Activated T-helper 1 cell treated with Interleukin-2 at 50 U/mL for 16 hours (primary cell): ENCODE results near the gene BTRC.

ENCODE experiments used
- DNase-seq: peaks from one replicate; pipeline ENCODE4 v3.0.0-alpha.2; 2020; ENCODE audit warnings: low read depth

Gene BTRC

GRCh38 chr10:101485681-101486554 lies 132.0 kb downstream of the BTRC start:
- DNase-seq: no peak

DNA sequence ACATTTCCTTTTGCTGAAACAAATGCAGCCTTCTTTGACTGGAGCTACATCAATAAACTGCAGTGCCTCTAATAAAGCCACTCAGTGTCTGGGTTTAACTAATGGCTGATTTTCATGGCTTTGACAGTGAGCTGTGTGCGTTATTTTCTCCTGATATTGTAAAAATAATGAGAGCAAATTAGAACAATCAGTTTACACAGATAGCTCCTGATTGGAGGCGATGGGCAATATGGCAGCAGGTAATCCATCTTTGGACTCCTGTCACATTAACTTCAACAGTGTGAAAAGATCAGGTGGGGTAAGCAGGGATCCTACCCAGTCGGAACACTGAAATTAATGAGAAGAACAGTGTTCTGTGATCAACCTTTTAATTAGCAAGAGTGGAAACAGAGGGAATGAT lies 133.4 kb downstream of the BTRC start:
- no peak for DNase-seq

DNA sequence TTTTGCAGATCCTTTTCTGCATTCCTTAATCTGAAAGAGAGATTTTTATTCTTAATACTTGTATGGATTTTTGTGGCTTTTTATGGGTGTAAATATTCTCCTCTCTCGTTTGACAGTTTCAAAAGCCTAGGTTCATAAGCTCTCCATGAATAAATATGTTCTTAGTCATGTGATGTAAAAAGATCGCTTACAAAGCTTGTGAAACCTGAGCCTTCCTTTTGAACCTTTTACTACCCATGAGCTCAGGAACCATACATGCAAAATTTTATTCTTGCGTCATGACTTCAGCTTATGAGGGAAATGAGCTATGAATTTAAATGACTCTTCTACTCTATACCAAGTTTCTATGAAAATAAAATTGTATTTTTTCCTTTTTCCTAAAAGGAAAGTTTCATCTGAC lies 135.4 kb downstream of the BTRC start:
- DNase-seq: no peak

GRCh38 chr10:101490026-101490425 lies 136.1 kb downstream of the BTRC start:
- no peak for DNase-seq

DNA sequence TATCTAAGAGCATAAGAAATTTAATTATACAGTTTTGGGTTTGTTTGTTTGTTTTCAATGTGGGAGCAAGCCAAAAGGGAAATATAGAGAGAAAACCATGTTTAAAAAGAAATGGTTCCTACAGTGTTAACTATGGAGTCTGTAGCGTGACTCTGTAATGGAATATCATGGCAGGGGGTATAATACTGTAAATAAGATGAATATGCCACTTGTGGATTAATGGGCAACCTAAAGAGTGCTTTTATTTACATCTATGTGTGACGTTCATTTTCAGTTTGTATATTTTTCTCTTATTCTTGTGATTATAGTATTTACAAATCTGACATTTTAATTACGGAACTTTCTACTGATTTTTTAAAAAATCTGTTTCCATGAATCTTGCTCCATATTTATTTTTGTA lies 138.2 kb downstream of the BTRC start:
- no peak for DNase-seq

- DNase-seq: no peak
Observed at GRCh38 chr10:101492814-101493213, 138.8 kb downstream of the BTRC start.

- no peak for DNase-seq
Observed at GRCh38 chr10:101493249-101493648, 139.3 kb downstream of the BTRC start.

DNA sequence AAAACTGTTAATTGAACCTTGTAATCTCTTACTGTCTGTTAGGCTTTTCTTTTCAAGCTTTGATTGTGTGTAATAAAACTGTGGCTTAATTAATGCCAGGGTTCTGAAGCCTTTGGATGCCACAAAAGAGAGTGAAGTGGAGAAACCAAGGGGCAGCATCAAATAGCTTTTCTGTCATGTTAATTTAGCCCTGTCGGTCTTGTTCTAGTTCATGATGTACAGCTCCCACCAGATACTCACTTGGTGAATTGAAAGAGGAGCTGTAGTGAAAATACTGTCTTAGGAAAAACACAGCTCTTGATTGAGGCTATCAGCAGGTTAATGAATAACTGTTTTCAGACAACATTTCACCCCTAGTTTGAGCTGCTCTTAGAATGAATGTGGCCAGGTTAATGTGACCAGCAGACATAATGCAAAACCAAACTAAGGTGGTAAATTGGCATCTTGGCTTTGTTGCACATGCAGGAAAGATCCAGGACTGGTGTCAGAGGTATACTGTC lies 139.9 kb downstream of the BTRC start:
- DNase-seq: no peak

- DNase-seq: no peak
Observed at GRCh38 chr10:101494650-101495049, 140.7 kb downstream of the BTRC start.

GRCh38 chr10:101495324-101495925 lies 141.5 kb downstream of the BTRC start:
- DNase-seq: no peak

DNA sequence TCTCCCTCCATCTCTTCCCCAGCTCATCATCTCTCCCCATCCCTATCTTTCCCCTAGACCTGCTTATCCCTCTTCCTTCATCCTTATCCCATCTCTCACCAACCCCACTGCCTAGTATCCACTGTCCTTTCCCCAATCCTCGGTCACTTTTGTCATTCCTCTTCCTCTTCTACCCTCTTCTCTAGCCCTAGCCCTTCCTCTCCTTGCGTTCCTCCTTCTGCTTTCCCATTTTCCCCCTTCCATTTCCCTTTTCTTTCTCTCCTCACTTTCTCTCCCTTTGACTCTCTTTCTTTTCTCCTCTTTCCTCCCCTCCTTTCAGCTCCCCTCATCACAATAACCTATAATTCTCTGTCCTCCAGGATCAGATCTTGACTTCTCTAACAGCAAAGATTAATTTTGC lies 150.5 kb downstream of the BTRC start:
- DNase-seq: no peak

- DNase-seq: no peak
Observed at GRCh38 chr10:101506829-101507661, 153.1 kb downstream of the BTRC start.

DNA sequence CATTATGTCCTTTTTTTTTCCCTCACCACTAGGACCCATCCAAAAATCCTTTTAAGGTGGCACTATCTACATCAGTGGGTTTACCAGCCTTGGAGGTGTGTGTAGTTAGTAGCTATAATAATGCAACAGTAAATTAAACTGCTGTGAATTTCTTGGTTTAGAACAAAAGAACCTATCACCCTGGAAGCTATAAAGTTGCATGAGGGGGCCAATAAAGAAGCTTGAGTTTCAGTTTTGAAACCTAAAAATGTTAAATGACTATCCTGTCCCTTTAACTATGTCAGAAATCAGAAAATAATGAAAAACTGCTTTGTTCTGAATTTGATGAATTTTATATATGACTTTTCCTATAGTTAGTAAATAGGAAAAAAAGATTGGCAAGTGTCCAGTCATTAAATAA lies 153.9 kb downstream of the BTRC start:
- no peak for DNase-seq

GRCh38 chr10:101511938-101512337 lies 158.0 kb downstream of the BTRC start:
- DNase-seq: no peak

DNA sequence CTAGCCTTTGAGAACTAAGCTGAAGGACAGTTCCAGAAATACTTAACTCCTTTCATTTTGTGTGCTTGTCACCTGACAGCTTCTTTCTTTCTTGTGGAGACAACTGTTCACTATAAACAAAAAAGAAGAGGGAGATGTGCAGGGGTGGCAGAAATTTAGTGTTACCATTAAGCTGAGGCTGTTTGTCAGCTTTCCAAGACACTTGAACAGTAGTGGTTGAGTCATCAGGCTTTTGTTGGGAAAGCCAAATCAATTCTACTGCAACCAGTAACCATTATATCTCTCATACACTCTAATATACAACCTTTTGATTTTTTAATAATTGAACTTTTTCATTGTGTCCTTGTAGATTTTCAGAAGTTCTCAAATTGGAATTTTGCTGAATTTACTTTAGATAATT lies 158.8 kb downstream of the BTRC start:
- no peak for DNase-seq

- DNase-seq: no peak
Observed at GRCh38 chr10:101513733-101514132, 159.8 kb downstream of the BTRC start.

GRCh38 chr10:101525848-101526247 lies 171.9 kb downstream of the BTRC start:
- no peak for DNase-seq

GRCh38 chr10:101529207-101529606 lies 175.2 kb downstream of the BTRC start:
- no peak for DNase-seq

DNA sequence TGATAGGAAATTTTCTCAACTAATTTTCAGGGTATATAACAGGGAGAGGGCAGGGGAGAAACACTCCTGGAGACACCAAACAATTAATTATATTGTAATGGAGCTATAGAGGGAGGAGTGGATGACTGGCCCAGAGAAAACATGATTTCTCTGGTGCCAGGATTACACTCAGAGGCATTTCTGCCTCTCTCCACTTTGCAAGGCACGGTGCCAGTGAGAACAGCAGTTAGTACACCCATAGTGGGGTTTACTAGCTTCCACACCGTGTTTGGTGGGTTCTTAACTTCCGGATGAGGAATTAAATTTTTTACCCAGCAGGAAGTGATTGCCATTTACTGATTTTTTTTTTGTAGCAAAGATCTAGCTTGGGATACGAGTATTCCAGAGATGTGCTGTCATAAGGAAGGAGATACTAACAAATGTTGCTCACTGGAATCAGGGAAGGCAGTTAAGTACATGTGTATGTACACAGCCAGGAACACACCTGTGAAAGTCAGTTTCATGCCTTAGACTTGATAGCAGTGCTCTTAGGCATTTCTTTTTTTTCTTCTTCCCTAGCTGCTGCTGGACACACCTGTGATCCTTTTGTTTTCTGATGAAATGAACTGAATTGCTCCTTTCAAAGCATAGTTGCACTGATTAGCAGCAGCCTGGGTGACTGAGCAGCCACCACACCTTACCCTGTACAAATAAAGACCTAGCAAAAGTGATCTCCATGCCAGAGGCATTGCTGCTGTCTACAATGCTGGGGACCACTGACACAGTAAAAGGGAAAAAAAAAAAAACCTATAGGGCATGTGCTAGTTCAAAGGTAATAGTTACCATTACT lies 176.0 kb downstream of the BTRC start:
- no peak for DNase-seq

GRCh38 chr10:101535949-101536348 lies 182.0 kb downstream of the BTRC start:
- DNase-seq: no peak

GRCh38 chr10:101536800-101537199 lies 182.8 kb downstream of the BTRC start:
- no peak for DNase-seq

GRCh38 chr10:101538446-101538845 lies 184.5 kb downstream of the BTRC start:
- no peak for DNase-seq
